ENCODE results near the gene OLFM2. TPM values are rescaled to one million over a fixed set of nuclear protein-coding genes. Genes with fewer than 3 reads are reported as not detected.

The OLFM2 gene
- total and polyA plus RNA-seq, 2 of the 4 experiments (the other 2 are of a cell fraction), result 2.7 to 5.1 TPM

DNA sequence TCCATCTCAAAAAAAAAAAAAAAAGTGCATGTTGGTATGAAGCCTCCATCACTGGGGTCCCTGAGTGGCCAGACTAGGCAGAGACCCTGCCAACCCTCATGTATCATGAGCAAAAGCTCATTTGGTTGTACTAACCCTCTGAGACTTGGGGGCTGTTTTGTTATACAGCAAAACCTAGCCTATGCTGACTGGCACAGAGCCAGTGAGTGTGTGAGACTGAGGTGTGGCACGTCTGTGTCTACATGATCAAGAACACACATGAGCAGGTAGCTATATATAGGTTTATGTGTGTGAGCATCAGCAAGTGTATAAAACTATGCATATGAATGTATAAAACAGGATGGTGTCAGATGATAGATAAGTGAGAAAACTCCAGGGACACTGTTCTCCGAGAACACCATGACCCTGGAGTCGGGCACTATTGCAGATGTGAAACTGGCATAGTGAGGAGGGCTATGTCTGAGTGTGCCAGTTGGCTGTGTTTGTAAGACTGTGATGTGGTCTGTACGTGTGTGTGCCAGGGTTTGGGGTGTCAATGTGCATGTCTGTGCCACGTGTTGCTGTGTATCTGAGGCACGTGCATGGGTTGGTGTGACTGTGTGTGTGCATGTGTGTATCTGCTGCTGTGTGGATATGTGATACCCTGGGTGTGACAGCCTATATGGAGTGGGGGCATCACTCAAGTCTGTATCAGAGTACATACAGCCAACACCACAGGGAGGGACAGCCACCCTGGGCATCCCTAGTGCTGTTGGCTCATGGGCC lies 44.5 kb downstream of the OLFM2 start:
- Histone ChIP-seq H2AK9ac (replicated peaks; ENCODE audit: low read depth, low read length, poor library complexity) (no peak overlapping the region), H3K23ac (ENCODE audit: low read depth, low read length) (no peak overlapping the region), H3K14ac (replicated peaks; ENCODE audit: low read depth, low read length) (no peak overlapping the region), H3K4me3 (ENCODE audit: insufficient read depth, low read depth, low read length) (no peak overlapping the region), H3K56ac (ENCODE audit: extremely low read depth, insufficient read depth, low read length) (no peak overlapping the region), H3K9ac (ENCODE audit: low read depth, low read length) (no peak overlapping the region), H4K20me1 (ENCODE audit: insufficient read depth, low read length) (no peaks in the 10 kb centered on the region), H3K9me1 (ENCODE audit: insufficient read depth, low read length) (no peaks in the 10 kb centered on the region), H2BK120ac (ENCODE audit: low read depth, low read length) (no peak overlapping the region), H4K5ac (ENCODE audit: low read depth, low read length) (no peak overlapping the region), H4K91ac (ENCODE audit: insufficient read depth, low read depth, low read length) (no peak overlapping the region), H2BK5ac (ENCODE audit: low read depth, low read length, poor library complexity, severe bottlenecking) (no peak overlapping the region), H4K8ac (ENCODE audit: low read depth in 2 of 2, low read length in 2 of 2) (no peak overlapping the region), H3K18ac (ENCODE audit: low read depth, low read length) (no peak overlapping the region), H3K27ac (ENCODE audit: insufficient read depth, low read length) (no peak overlapping the region), H3K79me1 (ENCODE audit: low read depth in 1 of 2, low read length in 2 of 2) (no peaks in the 10 kb centered on the region), H3K36me3 (ENCODE audit: control insufficient read depth, insufficient read depth, low read length) (no peaks in the 10 kb centered on the region), H3K27me3 (ENCODE audit: control insufficient read depth, insufficient read depth, low read length) (no peaks in the 10 kb centered on the region; the same call in 1 of the 2 replicates), H2AFZ (replicated peaks; ENCODE audit: low read length, poor library complexity) (no peak overlapping the region), H3K4ac (ENCODE audit: low read depth, low read length) (no peak overlapping the region), H3K4me1 (ENCODE audit: control insufficient read depth, insufficient read depth, low read length) (no peaks in the 10 kb centered on the region), H2AK5ac (ENCODE audit: low read depth, low read length) (no peak overlapping the region), H2BK20ac (ENCODE audit: low read depth, low read length) (no peak overlapping the region), H3K9me3 (ENCODE audit: control insufficient read depth, insufficient read depth, low read length) (no peaks in the 10 kb centered on the region), H2BK15ac (ENCODE audit: low read depth, low read length) (no peak overlapping the region), H3K4me2 (ENCODE audit: low read depth, low read length) (no peak overlapping the region)
- in situ Hi-C loops (cut with MboI; ENCODE audit: low sequenced_read_pairs) (no loop called here), dilution Hi-C loops (cut with HindIII; ENCODE audit: low sequenced_read_pairs, unreplicated experiment) (no loop called here), intact Hi-C loops (cut with micrococcal nuclease) (no loop called here)
- no peak for ATAC-seq (ENCODE audit: low read depth)
- TF ChIP-seq, protein P1, sequence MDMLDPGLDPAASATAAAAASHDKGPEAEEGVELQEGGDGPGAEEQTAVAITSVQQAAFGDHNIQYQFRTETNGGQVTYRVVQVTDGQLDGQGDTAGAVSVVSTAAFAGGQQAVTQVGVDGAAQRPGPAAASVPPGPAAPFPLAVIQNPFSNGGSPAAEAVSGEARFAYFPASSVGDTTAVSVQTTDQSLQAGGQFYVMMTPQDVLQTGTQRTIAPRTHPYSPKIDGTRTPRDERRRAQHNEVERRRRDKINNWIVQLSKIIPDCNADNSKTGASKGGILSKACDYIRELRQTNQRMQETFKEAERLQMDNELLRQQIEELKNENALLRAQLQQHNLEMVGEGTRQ (IDR thresholded peaks at IDR 0.05; ENCODE audit: low read depth, low read length), result no peak
- TF ChIP-seq BHLHE40 (IDR thresholded peaks at IDR 0.05; ENCODE audit: low read depth, low read length) (no peak), RCOR1 (IDR thresholded peaks at IDR 0.05; ENCODE audit: insufficient replicate concordance, low read length) (no peak)
- TF ChIP-seq, protein P2, sequence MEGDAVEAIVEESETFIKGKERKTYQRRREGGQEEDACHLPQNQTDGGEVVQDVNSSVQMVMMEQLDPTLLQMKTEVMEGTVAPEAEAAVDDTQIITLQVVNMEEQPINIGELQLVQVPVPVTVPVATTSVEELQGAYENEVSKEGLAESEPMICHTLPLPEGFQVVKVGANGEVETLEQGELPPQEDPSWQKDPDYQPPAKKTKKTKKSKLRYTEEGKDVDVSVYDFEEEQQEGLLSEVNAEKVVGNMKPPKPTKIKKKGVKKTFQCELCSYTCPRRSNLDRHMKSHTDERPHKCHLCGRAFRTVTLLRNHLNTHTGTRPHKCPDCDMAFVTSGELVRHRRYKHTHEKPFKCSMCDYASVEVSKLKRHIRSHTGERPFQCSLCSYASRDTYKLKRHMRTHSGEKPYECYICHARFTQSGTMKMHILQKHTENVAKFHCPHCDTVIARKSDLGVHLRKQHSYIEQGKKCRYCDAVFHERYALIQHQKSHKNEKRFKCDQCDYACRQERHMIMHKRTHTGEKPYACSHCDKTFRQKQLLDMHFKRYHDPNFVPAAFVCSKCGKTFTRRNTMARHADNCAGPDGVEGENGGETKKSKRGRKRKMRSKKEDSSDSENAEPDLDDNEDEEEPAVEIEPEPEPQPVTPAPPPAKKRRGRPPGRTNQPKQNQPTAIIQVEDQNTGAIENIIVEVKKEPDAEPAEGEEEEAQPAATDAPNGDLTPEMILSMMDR (conservative IDR thresholded peaks at IDR 0.05; ENCODE audit: low read depth, low read length), result no peak
- no TSS peak for BruUV-seq (replicated peaks)
- ChIA-PET POLR2A (ENCODE audit: unreplicated experiment) (no interaction called here), CTCF (no interaction called here)
- 69% methylated on average over 4 of the region's 6 CpGs; no CpG with 5 or more reads in 1 of the 2 experiments for WGBS, 2 experiments (ENCODE audit: extremely low coverage in 2 of 2, insufficient read length in 1 of 2)
- no peak for DNase-seq
